Retinal pigment epithelial cell (primary cell): ENCODE data around the gene FBXO3.

Experiments used
- DNase-seq: peaks from one replicate; pipeline ENCODE4 v3.0.0-alpha.2; 2010; ENCODE audit warnings: low read depth
- H3K4me3 ChIP-seq: 2 replicates; pipeline ENCODE4 v1.5.1; 2011; ENCODE audit warnings: mild to moderate bottlenecking, low read length, control low read depth, moderate library complexity
- TF ChIP-seq, protein P1 (sequence below): conservative IDR thresholded peaks from 2 replicates; pipeline ENCODE4 v1.5.1; 2011; ENCODE audit warnings: low read depth, low read length, control low read depth, inconsistent platforms

The FBXO3 gene

DNA sequence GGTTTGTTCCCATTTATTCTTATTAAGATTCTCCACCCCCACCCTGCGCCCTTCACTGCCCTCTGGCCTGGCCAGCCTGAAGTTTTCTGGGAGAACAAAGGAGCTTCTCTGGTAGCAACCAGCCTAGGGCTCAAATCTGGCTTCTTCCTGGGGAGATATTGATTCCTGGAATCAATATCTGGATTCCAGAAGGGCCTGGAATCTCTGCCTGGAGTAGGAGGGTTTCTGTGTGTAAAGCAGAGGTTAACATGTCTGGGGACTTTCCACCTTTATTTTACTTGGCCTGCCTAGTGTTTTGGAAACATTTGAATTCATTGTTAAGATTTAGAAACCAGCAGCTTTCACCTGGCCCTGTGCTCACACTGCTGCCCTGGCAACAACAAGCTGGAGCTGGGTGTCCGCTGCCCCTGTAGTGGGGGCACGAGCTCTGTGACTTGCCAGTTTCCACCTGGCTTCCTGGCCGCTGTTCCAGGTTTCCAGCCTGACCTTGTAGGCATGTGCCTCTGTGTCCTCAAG, 79.2 kb downstream of the FBXO3 start:
- no peak for DNase-seq
- H3K4me3 ChIP-seq: no peak overlapping the region
- TF ChIP-seq, protein P1, sequence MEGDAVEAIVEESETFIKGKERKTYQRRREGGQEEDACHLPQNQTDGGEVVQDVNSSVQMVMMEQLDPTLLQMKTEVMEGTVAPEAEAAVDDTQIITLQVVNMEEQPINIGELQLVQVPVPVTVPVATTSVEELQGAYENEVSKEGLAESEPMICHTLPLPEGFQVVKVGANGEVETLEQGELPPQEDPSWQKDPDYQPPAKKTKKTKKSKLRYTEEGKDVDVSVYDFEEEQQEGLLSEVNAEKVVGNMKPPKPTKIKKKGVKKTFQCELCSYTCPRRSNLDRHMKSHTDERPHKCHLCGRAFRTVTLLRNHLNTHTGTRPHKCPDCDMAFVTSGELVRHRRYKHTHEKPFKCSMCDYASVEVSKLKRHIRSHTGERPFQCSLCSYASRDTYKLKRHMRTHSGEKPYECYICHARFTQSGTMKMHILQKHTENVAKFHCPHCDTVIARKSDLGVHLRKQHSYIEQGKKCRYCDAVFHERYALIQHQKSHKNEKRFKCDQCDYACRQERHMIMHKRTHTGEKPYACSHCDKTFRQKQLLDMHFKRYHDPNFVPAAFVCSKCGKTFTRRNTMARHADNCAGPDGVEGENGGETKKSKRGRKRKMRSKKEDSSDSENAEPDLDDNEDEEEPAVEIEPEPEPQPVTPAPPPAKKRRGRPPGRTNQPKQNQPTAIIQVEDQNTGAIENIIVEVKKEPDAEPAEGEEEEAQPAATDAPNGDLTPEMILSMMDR: no peak

DNA sequence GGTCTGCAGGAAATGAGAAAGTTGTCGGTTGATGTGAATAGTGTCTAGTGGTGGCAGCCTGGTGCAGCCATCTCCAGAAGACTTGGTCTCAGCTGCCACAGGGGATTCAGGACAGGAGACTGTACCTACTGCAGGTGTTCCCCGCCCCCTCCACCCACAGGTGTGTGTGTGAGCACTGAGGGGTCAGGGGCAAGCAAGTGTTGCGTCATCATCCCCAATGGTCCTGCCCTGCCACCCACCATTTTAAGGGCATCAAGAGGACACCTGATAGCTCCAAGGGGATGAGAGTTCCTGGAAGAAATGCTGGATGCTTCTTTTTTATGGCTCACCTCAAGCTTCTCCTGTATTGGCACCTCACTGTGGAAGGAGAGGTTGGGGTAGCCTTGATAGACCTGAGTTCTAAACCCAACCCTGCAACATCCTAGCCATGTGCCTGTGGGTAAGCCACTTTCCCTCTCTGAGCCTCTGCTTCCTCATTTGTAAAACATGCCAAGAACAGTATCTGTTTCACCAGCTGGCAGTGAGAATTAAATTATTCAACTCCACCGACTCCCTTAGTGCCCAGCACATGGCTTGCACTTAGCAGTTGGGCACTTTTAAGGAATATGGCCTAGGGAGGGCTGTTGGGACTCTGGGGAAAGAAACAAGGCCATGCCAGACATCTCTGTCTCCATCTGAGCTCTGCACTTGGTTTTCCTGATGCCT, 79.8 kb downstream of the FBXO3 start:
- H3K4me3 ChIP-seq: no peak overlapping the region
- TF ChIP-seq, protein P1: no peak
- DNase-seq: no peak

DNA sequence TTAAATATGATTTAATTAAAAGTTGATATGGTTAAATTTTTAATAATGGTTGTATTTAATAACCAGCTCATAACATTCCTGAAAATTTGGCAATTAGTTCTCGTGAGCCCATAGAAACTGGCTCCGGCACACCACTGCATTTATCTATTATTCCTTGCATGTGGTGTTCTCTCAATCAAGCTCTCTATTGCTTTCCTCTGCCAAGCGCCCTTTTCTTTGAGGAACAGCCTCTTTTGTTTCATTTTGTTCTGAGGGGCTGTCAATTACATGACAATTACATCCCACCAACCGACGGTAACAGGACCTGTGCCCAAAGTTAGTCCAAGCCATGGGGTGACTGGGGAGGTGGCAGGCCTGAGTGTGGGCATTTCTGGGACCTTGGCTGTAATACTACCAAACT, 81.8 kb downstream of the FBXO3 start:
- H3K4me3 ChIP-seq: no peak overlapping the region
- DNase-seq: no peak
- TF ChIP-seq, protein P1: no peak

DNA sequence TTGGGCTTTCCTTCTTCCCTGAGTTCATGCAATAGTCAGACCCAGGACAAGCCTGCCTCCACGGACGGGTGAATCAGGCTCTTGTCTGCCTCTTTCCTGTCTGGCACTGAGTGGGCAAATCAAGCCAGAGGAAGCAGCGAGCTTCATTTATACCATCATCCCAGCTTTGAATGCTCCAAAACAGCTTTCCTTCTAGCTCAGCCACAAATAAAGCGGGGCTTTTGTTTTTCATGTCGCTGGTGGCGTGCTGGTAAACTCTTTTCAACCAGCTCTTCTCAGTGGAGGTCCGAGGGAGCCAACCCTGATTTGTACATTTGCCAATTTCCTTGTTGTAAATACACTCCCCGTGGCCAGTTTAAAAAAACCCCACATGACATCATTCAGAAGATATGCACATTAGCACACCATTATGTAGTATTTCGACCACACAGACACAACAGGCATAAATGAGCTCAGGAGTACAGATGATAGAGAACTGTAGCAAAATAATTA, 82.3 kb downstream of the FBXO3 start:
- TF ChIP-seq, protein P1: no peak
- peak; percentile 89 for DNase-seq
- peak overlapping the region; percentile 8 for H3K4me3 ChIP-seq

DNA sequence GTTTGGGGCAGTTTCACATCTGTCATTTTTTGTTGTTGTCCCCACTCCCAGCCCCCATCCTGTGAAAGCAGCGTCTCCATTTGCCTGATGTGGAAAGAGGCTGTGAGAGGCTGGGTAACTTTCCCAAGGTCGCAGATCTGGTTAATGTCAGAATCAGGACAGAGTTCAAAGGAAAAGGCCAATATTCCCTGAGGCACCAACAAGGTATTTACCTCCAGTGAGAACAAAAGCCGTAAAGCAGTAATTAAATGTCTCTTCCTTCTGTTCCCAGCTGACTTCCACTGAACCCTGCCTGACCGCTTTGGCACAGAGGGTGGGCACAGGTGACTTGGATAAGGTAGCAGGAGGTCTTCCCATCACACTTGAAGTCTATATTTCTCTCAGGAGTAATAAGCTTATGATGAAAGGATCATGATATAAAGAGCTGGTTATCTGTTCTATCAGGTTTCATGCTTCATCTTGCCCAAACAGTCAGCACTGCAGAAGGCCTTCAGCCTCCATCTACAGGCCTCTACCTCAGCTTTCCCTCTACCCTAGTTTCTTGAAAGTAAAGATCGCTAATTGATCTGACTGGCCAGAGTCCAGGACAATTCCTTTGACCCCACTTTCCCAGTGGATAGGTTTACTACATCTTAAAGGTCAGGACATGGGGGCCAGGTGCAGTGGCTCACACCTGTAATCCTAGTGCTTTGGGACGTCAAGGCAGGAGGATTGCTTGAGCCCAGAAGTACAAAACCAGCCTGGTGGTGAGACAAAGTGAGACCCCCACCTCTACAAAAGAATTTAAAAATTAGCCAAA, 83.1 kb downstream of the FBXO3 start:
- no peak overlapping the region for H3K4me3 ChIP-seq
- DNase-seq: no peak
- TF ChIP-seq, protein P1: no peak
